Esophagus muscularis mucosa (tissue), 4 donors: ENCODE results near the gene TIE1. TPM values are rescaled to one million over a fixed set of nuclear protein-coding genes. Genes with fewer than 3 reads are reported as not detected.

Experiments used
- DNase-seq: peaks from one replicate; pipeline ENCODE4 v3.0.0-alpha.2; 2017; ENCODE audit errors: extremely low spot score
- H3K27ac ChIP-seq, 4 donors: fragments of 200-600 bp; sonication (generic); replicated peaks in 1 of 4; 1 replicate in 3 of 4; 2 replicates in 1 of 4; pipeline ENCODE4 v1.5.1; 2016 to 2019; ENCODE audit warnings: mild to moderate bottlenecking in 1 of 4
- H3K27me3 ChIP-seq, 4 donors: fragments of 200-600 bp; sonication (generic); one replicate each; pipeline versions ENCODE4 v1.5.1 to v1.6.0; 2016 to 2019
- H3K36me3 ChIP-seq, 4 donors: fragments of 200-600 bp; sonication (generic); one replicate each; pipeline ENCODE4 v1.5.1; 2016 to 2019
- H3K4me1 ChIP-seq, 4 donors: fragments of 200-600 bp; sonication (generic); one replicate each; pipeline ENCODE4 v1.5.1; 2016 to 2019
- H3K4me3 ChIP-seq, 4 donors: fragments of 200-600 bp; sonication (generic); 1 replicate in 2 of 4; 2 replicates in 2 of 4; pipeline ENCODE4 v1.5.1; 2016 to 2019; ENCODE audit warnings: mild to moderate bottlenecking in 4 of 4, moderate library complexity in 1 of 4
- H3K9me3 ChIP-seq, 4 donors: fragments of 200-600 bp; sonication (generic); 1 replicate in 3 of 4; 2 replicates in 1 of 4; pipeline ENCODE4 v1.5.1; 2016 to 2019
- CTCF ChIP-seq, 3 experiments: fragments of 200-600 bp in 2 of 3; fragments of 450-650 bp in 1 of 3; sonication (generic) in 2 of 3; IDR thresholded peaks; one replicate each; pipeline ENCODE4 v1.5.1; 2017 to 2019; ENCODE audit warnings: antibody characterized with exemption in 3 of 3, mild to moderate bottlenecking in 2 of 3, moderate library complexity in 1 of 3
- EP300 ChIP-seq: sonication (generic); formaldehyde crosslinking; IDR thresholded peaks from one replicate; pipeline ENCODE4 v1.6.1; 2017; ENCODE audit warnings: antibody characterized with exemption
- POLR2A ChIP-seq: fragments of 450-650 bp; IDR thresholded peaks from one replicate; pipeline ENCODE4 v1.6.1; 2017; ENCODE audit warnings: antibody characterized with exemption, moderate library complexity, mild to moderate bottlenecking, low read depth
- POLR2AphosphoS5 ChIP-seq, 2 donors: sonication (generic); formaldehyde crosslinking; IDR thresholded peaks; one replicate each; pipeline ENCODE4 v1.6.1; 2017; ENCODE audit warnings: antibody characterized with exemption in 2 of 2
- WGBS: methylation state at CpG from one replicate; pipeline ENCODE4 v1.1.5; 2018; 5-methylcytosine and 5-hydroxymethylcytosine counted together
- intact Hi-C: fragments of 100-400 bp; cut with DNase I; formaldehyde crosslinking; loops from one replicate; pipeline ENCODE4 v1.15.1; 2023
- total RNA-seq, 4 donors: library from RNA; depleted of rRNA; stranded (reverse); fragments of >200 nt; gene quantifications; one replicate each; pipeline versions ENCODE4 v1.1.0 to v1.2.1, GENCODE V29; 2016

TIE1 gene
- total RNA-seq, 4 donors from 2014 or later: 16.2 to 51.1 (median 32.6) TPM

- Histone ChIP-seq H3K27ac (peak overlapping the region; percentile 45 to 59 (median 56)), H3K27me3 (no peaks in the 10 kb centered on the region), H3K9me3 (no peaks in the 10 kb centered on the region), H3K36me3 (no peaks in the 10 kb centered on the region), H3K4me1 (peaks cover 44 to 54% (median 52%) of the 10 kb centered on the region in 4 donors), H3K4me3 (no peak overlapping the region)
- intact Hi-C loops: no loop called here
- TF ChIP-seq POLR2AphosphoS5 (IDR thresholded peaks at IDR 0.05): no peak
- no peak for TF ChIP-seq POLR2A
- no peak for TF ChIP-seq EP300
- TF ChIP-seq CTCF (IDR thresholded peaks at IDR 0.05): no peak
- DNase-seq: no peak
Observed at GRCh38 chr1:43299101-43299500, 1.7 kb upstream of the TIE1 start.

- TF ChIP-seq CTCF (IDR thresholded peaks at IDR 0.05) (no peak), EP300 (no peak), POLR2AphosphoS5 (IDR thresholded peaks at IDR 0.05) (no peak), POLR2A (no peak)
- DNase-seq: no peak
- H3K4me1 ChIP-seq: peaks cover 23 to 34% (median 31%) of the 10 kb centered on the region in 4 donors
- H3K9me3 ChIP-seq: no peaks in the 10 kb centered on the region
- peak overlapping the region; percentile 29 to 50 (median 40) for H3K4me3 ChIP-seq
- no peaks in the 10 kb centered on the region for H3K27me3 ChIP-seq
- intact Hi-C loops: no loop called here
- WGBS: 73% methylated on average over 1 of the region's 1 CpG
- peak overlapping the region in 1 of 4 donors; percentile 59 for H3K27ac ChIP-seq
- H3K36me3 ChIP-seq: peaks cover 0 to 19% (median 4%) of the 10 kb centered on the region in 4 donors
Observed at GRCh38 chr1:43302201-43302600, 1.4 kb downstream of the TIE1 start.

GRCh38 chr1:43302721-43303470 lies 2.1 kb downstream of the TIE1 start:
- no peak for TF ChIP-seq CTCF (IDR thresholded peaks at IDR 0.05)
- no peak for TF ChIP-seq POLR2AphosphoS5 (IDR thresholded peaks at IDR 0.05)
- TF ChIP-seq EP300: no peak
- TF ChIP-seq POLR2A: no peak
- H3K36me3 ChIP-seq: peaks cover 0 to 26% (median 6%) of the 10 kb centered on the region in 4 donors
- 70% methylated on average over 7 of the region's 7 CpGs for WGBS
- no peaks in the 10 kb centered on the region for H3K9me3 ChIP-seq
- intact Hi-C loops: no loop called here
- H3K27ac ChIP-seq: peak overlapping the region in 1 of 4 donors; percentile 59
- H3K4me3 ChIP-seq: peak overlapping the region; percentile 0 to 50 (median 40)
- DNase-seq: no peak
- no peaks in the 10 kb centered on the region for H3K27me3 ChIP-seq
- peaks cover 23 to 34% (median 28%) of the 10 kb centered on the region in 4 donors for H3K4me1 ChIP-seq

- H3K27ac ChIP-seq: peak overlapping the region in 2 of 4 donors; percentile 20 to 32
- H3K27me3 ChIP-seq: no peaks in the 10 kb centered on the region
- DNase-seq: no peak
- peak overlapping the region; percentile 0 to 50 (median 28) for H3K4me3 ChIP-seq
- TF ChIP-seq CTCF (IDR thresholded peaks at IDR 0.05): no peak
- no peak for TF ChIP-seq EP300
- TF ChIP-seq POLR2AphosphoS5 (IDR thresholded peaks at IDR 0.05): no peak
- TF ChIP-seq POLR2A: no peak
- H3K36me3 ChIP-seq: peaks cover 0 to 31% (median 6%) of the 10 kb centered on the region in 4 donors
- no peaks in the 10 kb centered on the region for H3K9me3 ChIP-seq
- intact Hi-C loops: no loop called here
- peaks cover 23 to 34% (median 26%) of the 10 kb centered on the region in 4 donors for H3K4me1 ChIP-seq
- WGBS: 79% methylated on average over 8 of the region's 8 CpGs
Observed at GRCh38 chr1:43303471-43304313, 2.9 kb downstream of the TIE1 start.
